AG04449 (cell line): ENCODE measurements around the gene ETV6.
"Not testable (repeated sequence)": the region's sequence is repeated elsewhere in the genome, so short reads cannot be mapped to it uniquely, and the experiment has no call there.

Source experiments
- CTCF ChIA-PET: fragments of 350-600 bp; formaldehyde crosslinking; extraction: SDS; loops from one replicate; lab custom pipeline; 2021; ENCODE audit warnings: antibody characterized with exemption; lab: Yijun Ruan, JAX
- POLR2A ChIA-PET: fragments of 400-600, 350-600 bp; formaldehyde crosslinking; extraction: SDS; loops from one replicate; lab custom pipeline; 2020; ENCODE audit warnings: antibody characterized with exemption, inconsistent platforms; lab: Yijun Ruan, JAX
- DNase-seq: peaks from one replicate; pipeline ENCODE4 v3.0.0-alpha.2; 2010; ENCODE audit warnings: low read depth, low spot score
- H3K4me3 ChIP-seq: 2 replicates; pipeline ENCODE4 v1.5.1; 2011; ENCODE audit warnings: low read depth, mild to moderate bottlenecking, control low read depth, low read length
- CTCF ChIP-seq: IDR thresholded peaks from one replicate; pipeline ENCODE4 v1.5.1; 2011; ENCODE audit warnings: mild to moderate bottlenecking, moderate library complexity, low read length, control low read depth, inconsistent platforms; ENCODE audit not compliant: insufficient read depth; ENCODE audit errors: missing control alignments

Gene ETV6

GRCh38 chr12:11681207-11681606 lies 31.7 kb downstream of the ETV6 start:
- no peak for TF ChIP-seq CTCF
- ChIA-PET POLR2A (no interaction called here), CTCF (no interaction called here)
- H3K4me3 ChIP-seq, result no peak overlapping the region
- no peak for DNase-seq

GRCh38 chr12:11681695-11682094 lies 32.2 kb downstream of the ETV6 start:
- H3K4me3 ChIP-seq, CTCF ChIA-PET, POLR2A ChIA-PET, DNase-seq: not testable (repeated sequence)

GRCh38 chr12:11684393-11684792 lies 34.9 kb downstream of the ETV6 start:
- H3K4me3 ChIP-seq, result no peak overlapping the region
- no peak for DNase-seq
- CTCF ChIA-PET, result no interaction called here
- POLR2A ChIA-PET, result no interaction called here
- no peak for TF ChIP-seq CTCF

- CTCF ChIA-PET, result no interaction called here
- H3K4me3 ChIP-seq, result no peak overlapping the region
- DNase-seq, result no peak
- no peak for TF ChIP-seq CTCF
- POLR2A ChIA-PET, result no interaction called here
These were observed 35.3 kb downstream of the ETV6 start for GRCh38 chr12:11684811-11685210.

- DNase-seq, result no peak
- POLR2A ChIA-PET, result no interaction called here
- CTCF ChIA-PET, result no interaction called here
These were observed 35.8 kb downstream of the ETV6 start for GRCh38 chr12:11685316-11685715.

GRCh38 chr12:11685716-11686115 lies 36.2 kb downstream of the ETV6 start:
- no peak for DNase-seq
- POLR2A ChIA-PET, result no interaction called here
- CTCF ChIA-PET, result no interaction called here
- H3K4me3 ChIP-seq, result no peak overlapping the region
- no peak for TF ChIP-seq CTCF

More at GRCh38 chr12:11685316-11685715, 35.8 kb downstream of the ETV6 start:
- no peak for TF ChIP-seq CTCF
- H3K4me3 ChIP-seq, result no peak overlapping the region

- POLR2A ChIA-PET, result no interaction called here
- CTCF ChIA-PET, result no interaction called here
- DNase-seq, result no peak
- no peak for TF ChIP-seq CTCF
- no peak overlapping the region for H3K4me3 ChIP-seq
These were observed 36.6 kb downstream of the ETV6 start for GRCh38 chr12:11686120-11686519.
